Measurements from ENCODE around the gene CLPSL1.

DNA sequence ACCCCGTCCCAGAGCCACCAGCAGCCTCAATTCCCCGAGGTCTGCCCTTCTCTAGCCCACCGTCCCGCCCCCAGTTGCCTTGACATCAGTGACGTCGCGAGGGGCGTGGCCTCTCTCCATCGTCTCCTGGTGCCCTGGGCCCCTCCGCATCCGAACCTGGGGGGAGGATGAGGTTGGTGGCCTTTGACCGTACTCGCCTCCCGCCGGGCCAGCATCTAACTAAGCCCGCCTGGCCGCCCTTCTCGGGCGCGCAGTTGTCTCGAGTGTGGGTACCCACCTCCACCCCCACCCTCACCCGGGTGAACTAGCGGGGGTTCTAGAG is 49.4 kb upstream of the CLPSL1 start:
- TF ChIP-seq ZNF274 (IDR thresholded peaks at IDR 0.05; ENCODE audit: low read depth, low read length) (no peak), YY1 (IDR thresholded peaks at IDR 0.05; ENCODE audit: insufficient read depth, insufficient read length) (no peak)

Measured in NT2/D1 (cell line).